Endothelial cell of umbilical vein (primary cell): ENCODE measurements around the gene OLFM1. TPM values are rescaled to one million over a fixed set of nuclear protein-coding genes. Genes with fewer than 3 reads are reported as not detected.

Experiments
- BruUV-seq: library from RNA; stranded (reverse); fragments of 400-500 nt; replicated peaks from 2 replicates; lab custom pipeline; 2021; lab: Mats Ljungman, UMichigan
- CTCF ChIA-PET: fragments of 300-600, 350-600 bp; sonication (Branson Sonifier 250); formaldehyde crosslinking; loops from one replicate; lab custom pipeline; 2021; ENCODE audit warnings: antibody characterized with exemption, inconsistent platforms; lab: Charles Lee
- POLR2A ChIA-PET: fragments of 300-600, 350-600 bp; sonication (Branson Sonifier 250); formaldehyde crosslinking; loops from one replicate; lab custom pipeline; 2021; ENCODE audit warnings: antibody characterized with exemption, inconsistent platforms; lab: Charles Lee
- DNase-seq: peaks from one replicate; pipeline ENCODE4 v3.0.0-alpha.2; 2011; ENCODE audit warnings: low read depth, low spot score
- FAIRE-seq: peaks from 2 replicates; lab custom pipeline; 2011; peaks lifted over from hg19 to GRCh38; lab: Jason Lieb, UNC
- H2AFZ ChIP-seq: 2 replicates; pipeline ENCODE4 v1.6.0; 2012; ENCODE audit warnings: low read depth, low read length, control low read depth, inconsistent platforms
- H3K27ac ChIP-seq: 2 replicates; pipeline ENCODE4 v1.5.1; 2011; ENCODE audit warnings: low read depth, mild to moderate bottlenecking, control low read depth, low read length, moderate library complexity; ENCODE audit not compliant: insufficient read depth
- H3K27me3 ChIP-seq, 2 experiments: 2 replicates each; pipeline versions ENCODE4 v1.6.0 to v1.6.1; 2011; ENCODE audit warnings: low read length in 2 of 2, mixed read lengths in 1 of 2; ENCODE audit not compliant: control insufficient read depth in 2 of 2, insufficient read depth in 2 of 2
- H3K36me3 ChIP-seq, 2 experiments: 2 replicates in 1 of 2; 3 replicates in 1 of 2; pipeline ENCODE4 v1.5.1; 2011; ENCODE audit warnings: low read length in 2 of 2, mild to moderate bottlenecking in 1 of 2, moderate library complexity in 1 of 2; ENCODE audit not compliant: control insufficient read depth in 2 of 2, insufficient read depth in 2 of 2; ENCODE audit errors: extremely low read depth in 1 of 2
- H3K4me1 ChIP-seq: 3 replicates; pipeline ENCODE4 v1.5.1; 2011; ENCODE audit warnings: mild to moderate bottlenecking, low read length; ENCODE audit not compliant: control insufficient read depth, insufficient read depth; ENCODE audit errors: extremely low read depth
- H3K4me2 ChIP-seq: 2 replicates; pipeline ENCODE4 v1.6.1; 2011; ENCODE audit warnings: low read length, control low read depth, mixed read lengths; ENCODE audit not compliant: insufficient read depth
- H3K4me3 ChIP-seq, 3 experiments: fragments of 200-600 bp in 1 of 3; sonication (generic), shearing (Covaris generic) in 1 of 3; replicated peaks in 1 of 3; 2 replicates each; pipeline ENCODE4 v1.5.1; 2011 to 2016; ENCODE audit warnings: control low read depth in 3 of 3, low read length in 3 of 3, mild to moderate bottlenecking in 2 of 3, inconsistent platforms in 1 of 3, low read depth in 1 of 3, moderate library complexity in 1 of 3; ENCODE audit not compliant: insufficient read depth in 1 of 3
- H3K79me2 ChIP-seq: 2 replicates; pipeline ENCODE4 v1.6.0; 2012; ENCODE audit warnings: low read length, inconsistent platforms; ENCODE audit not compliant: control insufficient read depth, insufficient read depth
- H3K9ac ChIP-seq: replicated peaks from 2 replicates; pipeline ENCODE3; 2011; ENCODE audit warnings: low read length, control low read depth; ENCODE audit not compliant: insufficient read depth; ENCODE audit errors: extremely low read depth
- H3K9me1 ChIP-seq: replicated peaks from 3 replicates; pipeline ENCODE4 v1.6.0; 2011; ENCODE audit warnings: mild to moderate bottlenecking, low read length; ENCODE audit not compliant: control insufficient read depth, insufficient read depth; ENCODE audit errors: extremely low read depth
- H3K9me3 ChIP-seq: replicated peaks from 2 replicates; pipeline ENCODE4 v1.5.1; 2012; ENCODE audit warnings: low read length, inconsistent platforms; ENCODE audit not compliant: control insufficient read depth, insufficient read depth
- H4K20me1 ChIP-seq: replicated peaks from 2 replicates; pipeline ENCODE3; 2011; ENCODE audit warnings: mild to moderate bottlenecking, low read length; ENCODE audit not compliant: control insufficient read depth, insufficient read depth; ENCODE audit errors: extremely low read depth
- CTCF ChIP-seq, 2 donors: IDR thresholded peaks; 1 replicate in 1 of 2; 2 replicates in 1 of 2; pipeline ENCODE4 v1.5.1; 2011; ENCODE audit warnings: low read length in 2 of 2, mild to moderate bottlenecking in 2 of 2, moderate library complexity in 2 of 2, control low read depth in 1 of 2, inconsistent platforms in 1 of 2, low read depth in 1 of 2; ENCODE audit not compliant: insufficient read depth in 1 of 2; ENCODE audit errors: extremely low read depth in 1 of 2
- EZH2 ChIP-seq: IDR thresholded peaks from 2 replicates; pipeline ENCODE4 v1.6.1; 2012; ENCODE audit warnings: borderline replicate concordance, low read depth, mild to moderate bottlenecking, moderate library complexity, low read length, inconsistent platforms; ENCODE audit not compliant: severe bottlenecking
- FOS ChIP-seq: IDR thresholded peaks from 2 replicates; pipeline ENCODE4 v1.6.1; 2011; ENCODE audit warnings: mild to moderate bottlenecking, low read length, moderate library complexity, borderline replicate concordance; ENCODE audit not compliant: insufficient read depth
- GATA2 ChIP-seq: IDR thresholded peaks from 2 replicates; pipeline ENCODE4 v1.7.0; 2011; ENCODE audit warnings: low read depth, mild to moderate bottlenecking, moderate library complexity, mixed read lengths, low read length; ENCODE audit not compliant: insufficient read length, insufficient read depth
- JUN ChIP-seq: IDR thresholded peaks from 2 replicates; pipeline ENCODE4 v1.6.1; 2011; ENCODE audit warnings: borderline replicate concordance, low read depth; ENCODE audit not compliant: insufficient read length, insufficient read depth
- MAX ChIP-seq: IDR thresholded peaks from 2 replicates; pipeline ENCODE4 v1.6.1; 2011; ENCODE audit not compliant: insufficient read depth, insufficient read length
- MYC ChIP-seq: IDR thresholded peaks from one replicate; pipeline ENCODE4 v1.6.1; 2011; ENCODE audit warnings: mild to moderate bottlenecking, low read depth, low read length
- POLR2A ChIP-seq: IDR thresholded peaks from 2 replicates; pipeline ENCODE4 v1.6.1; 2012; ENCODE audit warnings: low read depth, mild to moderate bottlenecking, control low read depth, low read length
- POLR2AphosphoS5 ChIP-seq: IDR thresholded peaks from 2 replicates; pipeline ENCODE4 v1.6.1; 2012; ENCODE audit warnings: low read depth, mild to moderate bottlenecking, control low read depth, low read length, moderate library complexity; ENCODE audit not compliant: insufficient read depth
- dilution Hi-C: fragments of 300-500 bp; cut with MboI; formaldehyde crosslinking; loops from one replicate; pipeline ENCODE4 v1.15.0; 2019; ENCODE audit warnings: low sequenced_read_pairs; ENCODE audit not compliant: extremely low pct_ligation_motif_present
- intact Hi-C: fragments of 100-400 bp; cut with micrococcal nuclease; formaldehyde crosslinking; loops from one replicate; pipeline ENCODE4 v1.10.0; 2022
- polyA plus RNA-seq, 4 experiments: library from polyadenylated mRNA; depleted of rRNA in 3 of 4; stranded (reverse) in 3 of 4; unstranded in 1 of 4; fragments of >200 nt; gene quantifications; 2 replicates each; pipeline versions ENCODE4 v1.2.1 to v1.2.3, GENCODE V29; 2011 to 2012; ENCODE audit warnings: missing spikeins in 1 of 4
- total RNA-seq: library from RNA; stranded (reverse); gene quantifications from 2 replicates; pipeline ENCODE4 v1.2.3, GENCODE V29; 2021

The OLFM1 gene
- total and polyA plus RNA-seq, 2 donors (not counting 3 experiments of a cell fraction or from before 2014, with no cell fraction given) = 0.07 to 0.95 TPM

DNA sequence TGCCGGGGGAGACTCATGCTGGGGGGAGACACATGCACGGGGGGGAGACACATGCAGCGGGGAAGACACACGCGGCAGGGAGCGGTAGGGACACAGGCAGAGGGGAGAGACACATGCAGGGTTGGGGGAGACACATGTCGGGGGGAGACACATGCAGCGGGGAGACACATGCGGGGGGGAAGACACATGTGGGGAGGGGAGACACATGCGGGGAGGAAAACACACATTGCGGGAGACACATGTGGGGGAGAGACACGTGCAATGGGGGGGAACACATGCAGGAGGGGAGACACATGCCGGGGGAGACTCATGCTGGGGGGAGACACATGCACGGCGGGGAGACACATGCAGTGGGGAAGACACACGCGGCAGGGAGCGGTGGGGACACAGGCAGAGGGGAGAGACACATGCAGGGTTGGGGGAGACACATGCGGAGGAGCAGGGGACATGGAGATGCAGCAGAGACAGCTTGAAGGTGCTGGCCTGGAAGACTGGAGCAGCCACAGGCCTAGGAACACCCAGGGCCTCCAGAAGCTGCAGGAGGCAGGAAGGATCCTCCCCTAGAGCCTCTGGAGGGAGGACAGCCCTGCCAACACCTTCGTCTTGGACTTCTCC, 20.3 kb upstream of the OLFM1 start:
- no peak for FAIRE-seq
- no peak overlapping the region for H3K9ac ChIP-seq
- no peaks in the 10 kb centered on the region for H3K9me3 ChIP-seq
- ChIA-PET POLR2A (no interaction called here), CTCF (no interaction called here)
- no peaks in the 10 kb centered on the region for H4K20me1 ChIP-seq
- H3K4me2 ChIP-seq = no peak overlapping the region
- no peaks in the 10 kb centered on the region for H3K79me2 ChIP-seq
- no peaks in the 10 kb centered on the region for H3K36me3 ChIP-seq
- no peak for TF ChIP-seq FOS
- H2AFZ ChIP-seq = no peak overlapping the region
- no peaks in the 10 kb centered on the region for H3K4me1 ChIP-seq
- DNase-seq = no peak
- intact Hi-C loops = no loop called here
- H3K4me3 ChIP-seq = no peak overlapping the region
- dilution Hi-C loops = no loop called here
- no TSS peak for BruUV-seq
- no peaks in the 10 kb centered on the region for H3K27me3 ChIP-seq
- no peaks in the 10 kb centered on the region for H3K9me1 ChIP-seq
- H3K27ac ChIP-seq = no peak overlapping the region

DNA sequence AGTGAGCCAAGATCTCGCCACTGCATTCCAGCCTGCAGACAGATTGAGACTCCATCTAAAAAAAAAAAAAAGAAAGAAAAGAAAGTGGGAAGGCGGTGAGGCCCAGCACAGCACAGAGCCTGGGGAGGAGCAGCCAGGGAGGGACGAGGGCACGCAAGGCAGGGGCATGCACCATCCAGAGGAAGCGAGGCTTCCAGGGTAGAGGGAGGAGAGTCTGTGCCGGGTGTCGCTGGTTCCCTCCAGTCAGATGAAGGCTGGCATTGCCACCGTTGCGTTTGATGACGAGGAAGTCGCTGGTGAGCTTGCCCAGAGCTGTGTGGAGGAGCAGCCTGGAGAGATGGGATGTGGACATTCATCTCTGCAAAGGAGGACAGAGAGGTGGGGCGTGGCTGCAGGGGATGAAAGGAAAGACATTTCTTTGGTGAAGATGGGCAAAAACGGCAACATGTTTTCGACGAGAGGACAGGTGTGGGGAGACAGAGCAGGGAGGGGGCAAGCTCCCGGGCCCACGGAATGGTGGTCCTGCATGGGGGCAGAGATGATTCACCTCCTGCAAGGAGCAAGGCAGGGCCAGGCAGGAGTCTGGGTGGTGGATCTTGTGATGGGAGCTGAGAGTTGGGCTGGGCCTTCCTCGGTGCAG, 18.6 kb upstream of the OLFM1 start:
- DNase-seq (no peak), FAIRE-seq (no peak)
- Histone ChIP-seq H3K9me1 (no peaks in the 10 kb centered on the region), H3K27me3 (no peaks in the 10 kb centered on the region), H3K9ac (no peak overlapping the region), H3K36me3 (no peaks in the 10 kb centered on the region), H3K27ac (no peak overlapping the region), H2AFZ (no peak overlapping the region), H3K4me2 (no peak overlapping the region), H3K4me1 (no peaks in the 10 kb centered on the region), H3K79me2 (no peaks in the 10 kb centered on the region), H3K9me3 (no peaks in the 10 kb centered on the region), H4K20me1 (no peaks in the 10 kb centered on the region), H3K4me3 (no peak overlapping the region)
- no TSS peak for BruUV-seq
- ChIA-PET POLR2A (no interaction called here), CTCF (no interaction called here)
- dilution Hi-C loops (no loop called here), intact Hi-C loops (no loop called here)
- no peak for TF ChIP-seq POLR2AphosphoS5
- no peak for TF ChIP-seq CTCF (IDR thresholded peaks at IDR 0.05; ENCODE audit: extremely low read depth in 1 of 2, insufficient read depth in 1 of 2, low read depth in 1 of 2, low read length in 2 of 2)
- no peak for TF ChIP-seq GATA2
- no peak for TF ChIP-seq POLR2A
- TF ChIP-seq JUN = no peak
- no peak for TF ChIP-seq MYC
- TF ChIP-seq EZH2 = no peak
- no peak for TF ChIP-seq FOS
- TF ChIP-seq MAX = no peak
